Measurements from ENCODE around the gene FAM234B. TPM values are rescaled to one million over a fixed set of nuclear protein-coding genes. Genes with fewer than 3 reads are reported as not detected.
A peak's percentile ranks its signal among the peaks of the same experiment; 100 is the strongest.
"Not testable (repeated sequence)": the region's sequence is repeated elsewhere in the genome, so short reads cannot be mapped to it uniquely, and the experiment has no call there.

FAM234B gene
- total RNA-seq, 4 donors from 2014 or later: 1.2 to 6.7 (median 5.0) TPM

DNA sequence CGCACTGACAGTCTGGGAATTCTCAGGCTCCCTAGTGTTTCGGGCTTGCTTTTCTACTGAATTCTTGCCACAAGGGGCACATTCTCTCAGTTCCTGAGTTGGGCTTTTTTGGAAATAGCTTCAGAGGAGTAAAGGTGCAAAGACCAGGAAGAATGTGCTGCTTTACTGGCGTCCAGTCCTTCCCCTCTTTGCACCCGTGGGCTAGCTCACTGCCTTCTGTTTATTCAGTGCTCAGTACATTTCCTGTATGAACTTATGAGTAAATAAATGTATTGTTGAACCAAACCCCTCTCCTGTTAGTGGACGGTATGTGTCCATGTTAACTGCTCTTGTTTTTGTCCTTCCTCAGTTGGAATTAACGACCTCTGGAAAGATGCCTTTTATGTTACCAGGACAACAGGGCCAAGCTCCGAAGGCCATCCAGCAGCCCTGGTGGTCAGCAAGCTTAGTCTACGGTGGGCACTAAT, 35.3 kb downstream of the FAM234B start:
- Histone ChIP-seq H3K27ac (replicated peaks in 1 of 4) (no peak overlapping the region), H3K4me1 (no peaks in the 10 kb centered on the region), H3K4me3 (no peak overlapping the region), H3K36me3 (peaks cover 10 to 42% (median 38%) of the 10 kb centered on the region in 4 donors), H3K27me3 (no peaks in the 10 kb centered on the region), H3K9me3 (no peaks in the 10 kb centered on the region)
- TF ChIP-seq POLR2AphosphoS5 (IDR thresholded peaks at IDR 0.05) (no peak), POLR2A (IDR thresholded peaks at IDR 0.05; ENCODE audit: low read depth) (no peak), EP300 (IDR thresholded peaks at IDR 0.05) (no peak)
- TF ChIP-seq, protein P1, sequence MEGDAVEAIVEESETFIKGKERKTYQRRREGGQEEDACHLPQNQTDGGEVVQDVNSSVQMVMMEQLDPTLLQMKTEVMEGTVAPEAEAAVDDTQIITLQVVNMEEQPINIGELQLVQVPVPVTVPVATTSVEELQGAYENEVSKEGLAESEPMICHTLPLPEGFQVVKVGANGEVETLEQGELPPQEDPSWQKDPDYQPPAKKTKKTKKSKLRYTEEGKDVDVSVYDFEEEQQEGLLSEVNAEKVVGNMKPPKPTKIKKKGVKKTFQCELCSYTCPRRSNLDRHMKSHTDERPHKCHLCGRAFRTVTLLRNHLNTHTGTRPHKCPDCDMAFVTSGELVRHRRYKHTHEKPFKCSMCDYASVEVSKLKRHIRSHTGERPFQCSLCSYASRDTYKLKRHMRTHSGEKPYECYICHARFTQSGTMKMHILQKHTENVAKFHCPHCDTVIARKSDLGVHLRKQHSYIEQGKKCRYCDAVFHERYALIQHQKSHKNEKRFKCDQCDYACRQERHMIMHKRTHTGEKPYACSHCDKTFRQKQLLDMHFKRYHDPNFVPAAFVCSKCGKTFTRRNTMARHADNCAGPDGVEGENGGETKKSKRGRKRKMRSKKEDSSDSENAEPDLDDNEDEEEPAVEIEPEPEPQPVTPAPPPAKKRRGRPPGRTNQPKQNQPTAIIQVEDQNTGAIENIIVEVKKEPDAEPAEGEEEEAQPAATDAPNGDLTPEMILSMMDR (IDR thresholded peaks at IDR 0.05): no peak
- DNase-seq (ENCODE audit: extremely low spot score): no peak
- intact Hi-C loops (cut with DNase I): no loop called here
- 91% methylated on average over 8 of the region's 8 CpGs for WGBS

DNA sequence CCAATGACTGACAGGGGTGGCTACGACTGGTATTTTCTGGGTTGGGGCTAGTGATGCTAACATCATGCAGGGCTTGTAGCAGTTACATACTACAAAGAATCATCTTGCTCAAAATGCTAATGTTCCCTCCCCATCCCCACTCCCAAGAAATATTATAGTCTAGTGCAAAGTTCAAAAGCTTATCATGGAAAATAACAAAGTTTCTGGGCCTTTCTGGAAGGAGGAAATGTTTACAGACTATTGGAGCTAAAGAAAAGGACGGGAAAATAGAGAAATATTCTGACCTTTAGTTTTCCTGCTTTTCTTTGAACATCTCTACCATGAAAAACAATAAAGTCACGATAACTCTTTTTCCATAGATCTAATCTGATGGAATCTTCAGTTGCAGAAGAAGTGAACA, 36.1 kb downstream of the FAM234B start:
- peaks cover 10 to 49% (median 41%) of the 10 kb centered on the region in 4 donors for H3K36me3 ChIP-seq
- no peak for DNase-seq (ENCODE audit: extremely low spot score)
- 97% methylated on average over 3 of the region's 3 CpGs for WGBS
- no peaks in the 10 kb centered on the region for H3K4me1 ChIP-seq
- no peak overlapping the region for H3K27ac ChIP-seq (replicated peaks in 1 of 4)
- intact Hi-C loops (cut with DNase I): no loop called here
- no peaks in the 10 kb centered on the region for H3K9me3 ChIP-seq
- TF ChIP-seq EP300 (IDR thresholded peaks at IDR 0.05) (no peak), POLR2A (IDR thresholded peaks at IDR 0.05; ENCODE audit: low read depth) (no peak), POLR2AphosphoS5 (IDR thresholded peaks at IDR 0.05) (no peak)
- TF ChIP-seq, protein P1 (IDR thresholded peaks at IDR 0.05): no peak
- H3K27me3 ChIP-seq: no peaks in the 10 kb centered on the region
- H3K4me3 ChIP-seq: no peak overlapping the region

DNA sequence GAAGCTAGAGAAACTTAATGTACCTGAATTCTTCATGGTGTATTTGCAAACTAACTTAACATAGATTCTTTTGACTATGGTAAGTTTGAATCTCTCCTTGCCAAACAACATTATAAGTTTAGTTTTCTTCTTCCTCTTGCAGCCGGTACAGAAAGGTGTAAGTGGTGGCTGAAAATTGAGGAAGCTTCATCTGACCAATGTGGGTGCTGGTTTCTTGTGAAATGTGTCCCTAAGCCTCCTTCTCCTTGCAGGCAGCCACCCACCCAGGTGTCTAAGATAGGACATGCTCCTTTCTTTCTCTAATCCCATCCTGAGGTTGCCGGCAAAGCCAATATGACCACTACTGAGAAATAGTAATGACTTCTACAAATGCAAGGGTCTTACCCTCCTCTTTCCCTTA, 38.7 kb downstream of the FAM234B start:
- H3K9me3 ChIP-seq: no peaks in the 10 kb centered on the region
- H3K4me1 ChIP-seq: no peaks in the 10 kb centered on the region
- no peak overlapping the region for H3K27ac ChIP-seq (replicated peaks in 1 of 4)
- WGBS: 58% methylated on average over 2 of the region's 2 CpGs
- peaks cover 5 to 34% (median 28%) of the 10 kb centered on the region in 4 donors for H3K36me3 ChIP-seq
- no peak for DNase-seq (ENCODE audit: extremely low spot score)
- no peaks in the 10 kb centered on the region for H3K27me3 ChIP-seq
- TF ChIP-seq POLR2A (IDR thresholded peaks at IDR 0.05; ENCODE audit: low read depth) (no peak), POLR2AphosphoS5 (IDR thresholded peaks at IDR 0.05) (no peak), EP300 (IDR thresholded peaks at IDR 0.05) (no peak)
- TF ChIP-seq, protein P1 (IDR thresholded peaks at IDR 0.05): no peak
- intact Hi-C loops (cut with DNase I): no loop called here
- H3K4me3 ChIP-seq: no peak overlapping the region

DNA sequence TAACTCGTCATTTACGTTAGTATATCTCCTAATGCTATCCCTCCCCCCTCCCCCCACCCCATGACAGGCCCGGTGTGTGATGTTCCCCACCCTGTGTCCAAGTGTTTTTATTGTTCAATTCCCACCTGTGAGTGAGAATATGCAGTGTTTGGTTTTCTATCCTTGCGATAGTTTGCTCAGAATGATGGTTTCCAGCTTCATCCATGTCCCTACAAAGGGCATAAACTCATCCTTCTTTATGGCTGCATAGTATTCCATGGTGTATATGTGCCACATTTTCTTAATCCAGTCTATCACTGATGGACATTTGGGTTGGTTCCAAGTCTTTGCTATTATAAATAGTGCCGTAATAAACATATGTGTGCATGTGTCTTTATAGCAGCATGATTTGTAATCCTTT, 39.5 kb downstream of the FAM234B start:
- 95% methylated on average over 5 of the region's 5 CpGs for WGBS
- not testable (repeated sequence) for H3K9me3 ChIP-seq

DNA sequence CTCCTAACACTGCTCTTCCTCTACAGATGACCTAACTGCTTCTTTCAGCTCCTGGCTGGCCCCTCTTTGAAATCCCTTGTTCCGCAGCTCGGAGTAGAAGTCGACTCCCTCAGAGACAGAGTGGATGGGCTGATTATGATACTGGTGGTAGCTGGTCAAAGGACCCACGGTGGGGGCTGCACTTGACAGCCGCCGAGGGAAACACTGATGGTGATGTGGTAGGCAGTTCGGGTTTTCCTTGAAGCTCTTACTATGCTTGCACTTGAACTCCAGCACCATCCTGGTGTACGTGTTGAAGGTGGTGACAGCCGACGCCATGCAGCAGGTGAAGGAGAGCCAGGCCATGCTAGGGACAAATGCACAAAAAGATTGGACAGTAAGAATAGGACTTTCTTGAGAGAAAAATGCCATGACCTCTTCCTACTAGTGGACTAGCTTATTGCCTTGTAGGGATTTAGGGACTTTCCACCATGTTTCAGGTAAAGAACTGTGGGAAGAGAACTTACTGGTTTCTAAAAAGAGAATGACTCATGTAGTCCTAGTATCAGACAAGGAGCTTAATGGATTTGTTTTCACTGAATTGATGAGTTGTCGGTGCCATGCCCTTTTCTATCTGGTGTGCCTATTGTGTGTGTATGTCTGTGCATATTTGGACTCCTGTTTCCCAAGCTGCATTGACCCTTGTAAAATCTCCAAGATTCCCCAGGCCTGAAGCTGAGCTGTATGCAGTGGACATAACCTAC, 40.9 kb downstream of the FAM234B start:
- no peak overlapping the region for H3K27ac ChIP-seq (replicated peaks in 1 of 4)
- H3K27me3 ChIP-seq: no peaks in the 10 kb centered on the region
- peak; percentile 81 for DNase-seq (ENCODE audit: extremely low spot score)
- intact Hi-C loops (cut with DNase I): no loop called here
- TF ChIP-seq, protein P1 (IDR thresholded peaks at IDR 0.05): no peak
- H3K36me3 ChIP-seq: peaks cover 5 to 25% (median 19%) of the 10 kb centered on the region in 4 donors
- 95% methylated on average over 10 of the region's 11 CpGs for WGBS
- H3K4me1 ChIP-seq: no peaks in the 10 kb centered on the region
- H3K9me3 ChIP-seq: no peaks in the 10 kb centered on the region
- no peak overlapping the region for H3K4me3 ChIP-seq

More for the DNA sequence above, 39.5 kb downstream of the FAM234B start:
- H3K36me3 ChIP-seq: peaks cover 5 to 34% (median 28%) of the 10 kb centered on the region in 4 donors
- DNase-seq (ENCODE audit: extremely low spot score); H3K4me3 ChIP-seq; intact Hi-C loops (cut with DNase I); H3K27ac ChIP-seq (replicated peaks in 1 of 4); H3K27me3 ChIP-seq; H3K4me1 ChIP-seq: not testable (repeated sequence)

All from esophagus muscularis mucosa (tissue), 4 donors.